Smooth muscle cell (in vitro differentiated cells): ENCODE measurements around the gene LRP2BP. TPM values are rescaled to one million over a fixed set of nuclear protein-coding genes. Genes with fewer than 3 reads are reported as not detected.

ENCODE experiments used
- polyA plus RNA-seq: library from polyadenylated mRNA; unstranded; fragments of >200 nt; fragmentation: Nextera tagmentation; extraction: Ambion mirVana; gene quantifications from 2 replicates; pipeline ENCODE4 v1.2.1, GENCODE V29; 2016
- small RNA-seq: library from RNA; depleted of rRNA; stranded (forward); fragments of <200 nt; gene quantifications from one replicate; pipeline ENCODE3, GENCODE V24; 2014
- total RNA-seq: library from RNA; depleted of rRNA; stranded (reverse); fragments of >200 nt; gene quantifications from 2 replicates; pipeline ENCODE4 v1.2.3, GENCODE V29; 2014

LRP2BP gene
- total and polyA plus RNA-seq, 2 experiments from 2014 or later, result 0.48 to 1.4 TPM

Small RNA genes within 50 kb of the gene (small RNA-seq; reads per million reads assigned to genes)
- gene RF00019, result not detected

Other genes with a start within 250 kb of the LRP2BP start
- gene CFAP97, start 191.9 kb downstream of the LRP2BP start, total RNA-seq, result 19.0 and 28.2 TPM in 2 replicates
- gene CFAP97, start 191.9 kb downstream of the LRP2BP start, polyA plus RNA-seq, result 11.4 and 15.7 TPM in 2 replicates
- 23.6 and 25.5 TPM in 2 replicates for gene SNX25, start 186.3 kb downstream of the LRP2BP start, total RNA-seq
- 12.3 and 16.1 TPM in 2 replicates for gene SNX25, start 186.3 kb downstream of the LRP2BP start, polyA plus RNA-seq
- 10.4 and 17.9 TPM in 2 replicates for gene ANKRD37, start 917 bp upstream of the LRP2BP start, total RNA-seq
- gene ANKRD37, start 917 bp upstream of the LRP2BP start, polyA plus RNA-seq, result 15.5 and 19.8 TPM in 2 replicates
- 36.6 and 45.8 TPM in 2 replicates for gene UFSP2, start 30.0 kb upstream of the LRP2BP start, total RNA-seq
- gene UFSP2, start 30.0 kb upstream of the LRP2BP start, polyA plus RNA-seq, result 49.7 and 65.0 TPM in 2 replicates
- gene CCDC110, start 75.8 kb upstream of the LRP2BP start, total RNA-seq, result 2.5 and 9.9 TPM in 2 replicates
- 0.92 and 2.3 TPM in 2 replicates for gene CCDC110, start 75.8 kb upstream of the LRP2BP start, polyA plus RNA-seq
- 691 and 781 TPM in 2 replicates for gene PDLIM3, start 139.6 kb upstream of the LRP2BP start, total RNA-seq
- 309 and 356 TPM in 2 replicates for gene PDLIM3, start 139.6 kb upstream of the LRP2BP start, polyA plus RNA-seq